ENCODE data around the gene ABCB1. TPM values are rescaled to one million over a fixed set of nuclear protein-coding genes. Genes with fewer than 3 reads are reported as not detected.

Gene ABCB1
- total RNA-seq, 4 donors from 2014 or later, result 0.22 to 0.56 (median 0.30) TPM

DNA sequence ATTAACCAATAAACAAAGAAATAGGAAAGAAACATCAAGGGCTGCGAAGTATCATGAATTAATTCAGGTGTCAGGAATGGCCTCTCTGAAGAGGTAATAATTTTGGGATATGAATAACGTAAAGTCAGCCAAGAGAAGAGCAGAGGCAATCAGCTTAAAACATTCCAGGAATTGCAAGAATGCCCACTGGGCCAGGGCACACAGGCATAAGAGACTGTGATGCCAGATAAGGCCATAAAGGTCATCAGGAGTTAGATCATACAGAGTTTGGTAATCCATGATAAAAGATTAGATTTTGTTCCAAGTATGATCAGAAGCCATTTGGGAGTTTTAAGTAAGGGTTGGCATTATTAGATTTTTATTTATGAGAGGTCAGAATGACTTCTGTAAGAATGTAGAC, 72.0 kb downstream of the ABCB1 start:
- no peak for ATAC-seq

DNA sequence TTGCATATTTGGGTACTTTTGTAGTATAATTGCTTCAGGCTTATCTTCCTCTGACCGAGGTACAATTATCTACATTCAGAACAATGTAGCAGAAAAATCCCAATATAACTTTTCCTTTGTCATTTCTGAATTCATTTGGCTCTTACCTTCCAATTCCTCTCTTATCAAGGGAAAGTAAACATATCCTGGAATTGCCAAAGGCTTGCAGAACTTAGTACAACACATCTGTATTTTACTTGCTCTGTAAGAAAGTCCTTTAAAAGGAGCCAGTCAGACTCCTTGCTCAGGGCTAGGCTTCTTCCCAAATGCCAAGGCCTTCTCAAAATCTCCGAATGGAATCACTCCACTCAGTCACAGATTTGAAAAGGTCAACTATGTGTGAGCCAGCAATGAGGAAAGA, 81.9 kb downstream of the ABCB1 start:
- Histone ChIP-seq H3K9me3 (no peaks in the 10 kb centered on the region), H3K27ac (no peak overlapping the region), H3K27me3 (no peaks in the 10 kb centered on the region), H3K4me1 (no peaks in the 10 kb centered on the region), H3K4me3 (no peak overlapping the region), H3K36me3 (no peaks in the 10 kb centered on the region)
- DNase-seq (no peak), ATAC-seq (no peak)
- TF ChIP-seq POLR2A (IDR thresholded peaks at IDR 0.05), result no peak
- TF ChIP-seq, protein P1, sequence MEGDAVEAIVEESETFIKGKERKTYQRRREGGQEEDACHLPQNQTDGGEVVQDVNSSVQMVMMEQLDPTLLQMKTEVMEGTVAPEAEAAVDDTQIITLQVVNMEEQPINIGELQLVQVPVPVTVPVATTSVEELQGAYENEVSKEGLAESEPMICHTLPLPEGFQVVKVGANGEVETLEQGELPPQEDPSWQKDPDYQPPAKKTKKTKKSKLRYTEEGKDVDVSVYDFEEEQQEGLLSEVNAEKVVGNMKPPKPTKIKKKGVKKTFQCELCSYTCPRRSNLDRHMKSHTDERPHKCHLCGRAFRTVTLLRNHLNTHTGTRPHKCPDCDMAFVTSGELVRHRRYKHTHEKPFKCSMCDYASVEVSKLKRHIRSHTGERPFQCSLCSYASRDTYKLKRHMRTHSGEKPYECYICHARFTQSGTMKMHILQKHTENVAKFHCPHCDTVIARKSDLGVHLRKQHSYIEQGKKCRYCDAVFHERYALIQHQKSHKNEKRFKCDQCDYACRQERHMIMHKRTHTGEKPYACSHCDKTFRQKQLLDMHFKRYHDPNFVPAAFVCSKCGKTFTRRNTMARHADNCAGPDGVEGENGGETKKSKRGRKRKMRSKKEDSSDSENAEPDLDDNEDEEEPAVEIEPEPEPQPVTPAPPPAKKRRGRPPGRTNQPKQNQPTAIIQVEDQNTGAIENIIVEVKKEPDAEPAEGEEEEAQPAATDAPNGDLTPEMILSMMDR (IDR thresholded peaks at IDR 0.05 in 4 of 5, conservative IDR thresholded peaks at IDR 0.05 in 1 of 5), result no peak
- in situ Hi-C loops (cut with MboI; ENCODE audit: low sequenced_read_pairs in 4 of 4), result no loop called here
- intact Hi-C loops (cut with DNase I; ENCODE audit: low total_unique reads), result no loop called here

More for the DNA sequence above, 72.0 kb downstream of the ABCB1 start:
- DNase-seq, result no peak
- Histone ChIP-seq H3K4me3 (no peak overlapping the region), H3K27ac (no peak overlapping the region), H3K36me3 (no peaks in the 10 kb centered on the region), H3K4me1 (no peaks in the 10 kb centered on the region), H3K9me3 (no peaks in the 10 kb centered on the region), H3K27me3 (no peaks in the 10 kb centered on the region)
- TF ChIP-seq POLR2A (IDR thresholded peaks at IDR 0.05), result no peak
- TF ChIP-seq, protein P1 (IDR thresholded peaks at IDR 0.05 in 4 of 5, conservative IDR thresholded peaks at IDR 0.05 in 1 of 5), result no peak
- in situ Hi-C loops (cut with MboI; ENCODE audit: low sequenced_read_pairs in 4 of 4), result no loop called here
- intact Hi-C loops (cut with DNase I; ENCODE audit: low total_unique reads), result no loop called here

DNA sequence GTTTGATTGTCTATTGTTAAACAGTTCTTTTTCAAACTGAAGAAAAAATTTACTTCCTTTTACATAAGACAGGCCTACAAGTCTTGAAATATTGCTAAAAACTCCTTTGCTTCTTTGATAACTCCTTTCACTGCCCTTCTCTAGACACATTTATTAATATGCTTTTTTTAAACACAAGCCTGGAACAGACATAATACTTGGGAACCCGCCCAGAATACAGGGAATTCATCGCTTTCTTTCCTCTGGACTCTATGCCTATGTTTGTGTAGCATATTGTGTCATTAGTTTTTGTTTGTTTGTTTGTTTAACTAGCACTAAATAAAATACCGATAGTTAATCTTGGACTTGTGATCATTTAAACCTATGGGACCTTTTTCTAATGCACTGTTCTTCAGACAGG, 82.8 kb downstream of the ABCB1 start:
- ATAC-seq, result no peak
- Histone ChIP-seq H3K9me3 (no peaks in the 10 kb centered on the region), H3K4me3 (no peak overlapping the region), H3K36me3 (no peaks in the 10 kb centered on the region), H3K27ac (no peak overlapping the region), H3K27me3 (no peaks in the 10 kb centered on the region), H3K4me1 (no peaks in the 10 kb centered on the region)
- TF ChIP-seq, protein P1 (IDR thresholded peaks at IDR 0.05 in 4 of 5, conservative IDR thresholded peaks at IDR 0.05 in 1 of 5), result no peak
- TF ChIP-seq POLR2A (IDR thresholded peaks at IDR 0.05), result no peak
- intact Hi-C loops (cut with DNase I; ENCODE audit: low total_unique reads) (no loop called here), in situ Hi-C loops (cut with MboI; ENCODE audit: low sequenced_read_pairs in 4 of 4) (no loop called here)
- DNase-seq, result no peak

DNA sequence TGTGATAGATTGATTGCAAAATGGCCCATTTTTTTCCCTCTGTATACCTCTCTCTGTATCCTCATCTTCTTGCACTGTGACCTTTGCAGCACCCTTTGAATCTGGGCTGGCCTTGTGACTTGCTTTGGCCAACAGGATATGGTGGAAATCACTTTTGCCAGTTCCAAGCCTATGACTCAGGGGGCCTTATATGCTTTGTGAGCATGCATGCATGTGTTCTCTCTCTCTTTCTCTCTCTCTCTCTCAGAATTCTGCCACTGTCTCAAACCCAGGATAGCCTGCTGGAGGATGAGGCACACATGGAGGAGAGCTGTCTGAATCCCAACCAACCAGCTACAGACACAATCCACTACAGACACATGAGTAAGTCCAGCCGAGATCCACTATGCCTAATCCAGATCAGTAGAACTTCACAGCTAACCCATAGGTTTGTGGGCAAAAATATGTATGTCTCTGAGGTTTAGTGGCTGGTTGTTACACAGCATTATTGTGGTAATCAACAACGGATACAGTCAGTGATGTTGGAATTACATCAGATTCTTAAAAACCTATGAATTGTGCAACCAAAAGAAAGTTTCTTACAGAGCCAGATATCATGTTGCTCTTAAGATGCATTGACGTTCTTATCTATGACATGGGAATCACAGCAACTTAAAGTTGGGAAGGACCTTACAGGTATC, 83.4 kb downstream of the ABCB1 start:
- DNase-seq (no peak), ATAC-seq (no peak)
- intact Hi-C loops (cut with DNase I; ENCODE audit: low total_unique reads), result no loop called here
- Histone ChIP-seq H3K9me3 (no peaks in the 10 kb centered on the region), H3K4me3 (no peak overlapping the region), H3K4me1 (no peaks in the 10 kb centered on the region), H3K27me3 (no peaks in the 10 kb centered on the region), H3K36me3 (no peaks in the 10 kb centered on the region), H3K27ac (no peak overlapping the region)
- TF ChIP-seq, protein P1 (IDR thresholded peaks at IDR 0.05 in 4 of 5, conservative IDR thresholded peaks at IDR 0.05 in 1 of 5), result no peak
- no peak for TF ChIP-seq POLR2A (IDR thresholded peaks at IDR 0.05)
- in situ Hi-C loops (cut with MboI; ENCODE audit: low sequenced_read_pairs in 4 of 4), result no loop called here
